NCI-H1048 (cell line): Measurements from ENCODE around the gene STRIP2.
"Not testable (repeated sequence)": the region's sequence is repeated elsewhere in the genome, so short reads cannot be mapped to it uniquely, and the experiment has no call there.

ENCODE experiments used
- DNase-seq: peaks from one replicate; lab custom pipeline; 2025; lab: John Stamatoyannopoulos, UW

Gene STRIP2

DNA sequence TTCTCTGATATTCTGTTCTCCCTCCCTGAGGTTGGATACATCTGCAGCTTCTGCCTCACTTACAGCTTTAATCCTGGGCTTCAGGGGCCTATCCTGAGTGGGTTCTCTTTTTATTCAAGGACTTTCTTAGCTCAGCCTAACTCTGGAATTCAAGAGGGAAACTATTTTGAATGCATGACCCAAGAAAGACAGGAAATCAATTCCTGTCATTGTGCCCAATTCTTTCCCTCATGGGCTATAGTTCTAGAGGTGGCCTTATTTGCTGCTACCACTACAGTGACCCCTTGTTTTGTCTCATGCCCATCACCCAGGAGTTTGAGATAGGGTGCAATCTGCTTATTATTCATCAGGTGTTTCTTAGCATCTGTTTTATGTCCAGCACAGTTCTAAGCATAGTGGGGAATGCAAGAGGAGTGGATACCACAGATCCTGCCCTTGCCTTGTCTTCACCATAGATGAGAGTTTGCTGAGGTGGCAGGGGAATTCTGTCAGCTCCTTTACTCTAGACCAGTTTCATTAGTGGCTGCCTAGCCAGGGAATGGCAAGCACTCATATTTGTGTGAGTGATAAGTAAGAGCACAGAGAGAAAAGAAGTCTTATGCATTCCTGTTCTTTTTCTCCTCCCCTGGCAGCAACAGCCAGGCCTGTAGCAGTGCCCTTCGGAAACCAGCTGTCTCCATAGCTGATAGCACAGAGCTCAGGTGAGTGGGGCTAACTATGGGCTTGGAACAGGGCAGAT, 19.4 kb downstream of the STRIP2 start:
- DNase-seq, result no peak

DNA sequence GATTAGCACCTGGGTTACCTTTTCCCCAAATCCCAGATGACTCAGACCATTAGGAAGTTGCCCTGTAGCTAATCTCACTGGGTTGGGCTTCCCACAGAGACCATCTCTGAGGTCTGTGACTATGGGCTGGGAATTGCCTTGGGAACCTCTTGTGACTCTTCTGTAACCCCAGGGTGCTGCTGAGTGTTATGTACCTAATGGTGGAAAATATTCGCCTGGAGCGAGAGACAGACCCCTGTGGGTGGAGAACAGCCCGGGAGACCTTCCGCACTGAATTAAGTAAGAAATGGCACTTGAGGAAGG, 20.0 kb downstream of the STRIP2 start:
- DNase-seq, result no peak

DNA sequence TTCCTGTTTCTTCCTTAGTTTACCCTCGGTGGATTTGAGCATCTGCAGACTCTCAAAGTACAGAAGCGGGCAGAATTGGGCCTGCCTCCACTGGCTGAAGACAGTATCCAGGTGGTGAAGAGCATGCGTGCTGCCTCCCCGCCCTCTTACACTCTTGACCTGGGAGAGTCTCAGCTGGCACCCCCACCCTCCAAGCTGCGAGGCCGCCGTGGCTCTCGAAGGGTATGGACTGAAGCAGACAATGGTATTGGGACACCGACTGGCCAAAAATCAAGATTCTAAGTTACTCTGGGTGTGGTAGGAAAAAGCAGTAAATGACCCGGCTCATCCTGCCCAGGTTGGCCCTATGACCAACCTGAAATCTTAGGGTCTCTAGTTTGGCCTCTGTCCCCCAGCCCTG, 22.2 kb downstream of the STRIP2 start:
- DNase-seq, result no peak

DNA sequence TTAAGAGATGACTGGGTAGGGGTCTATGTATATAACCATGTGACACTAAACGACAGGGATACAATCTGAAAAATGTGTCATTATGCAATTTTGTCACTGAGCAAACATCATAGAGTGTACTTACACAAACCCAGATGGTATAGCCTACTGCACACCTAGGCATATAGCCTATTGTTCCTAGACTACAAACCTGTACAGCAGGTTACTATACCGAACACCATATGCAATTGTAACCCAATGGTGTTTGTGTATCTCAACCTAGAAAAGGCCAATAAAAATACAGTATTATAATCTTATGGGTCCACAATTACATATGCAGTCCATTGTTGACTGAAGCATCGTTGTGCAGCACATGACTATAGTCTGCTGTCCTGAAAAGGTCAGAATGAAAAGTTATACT, 22.9 kb downstream of the STRIP2 start:
- no peak for DNase-seq

DNA sequence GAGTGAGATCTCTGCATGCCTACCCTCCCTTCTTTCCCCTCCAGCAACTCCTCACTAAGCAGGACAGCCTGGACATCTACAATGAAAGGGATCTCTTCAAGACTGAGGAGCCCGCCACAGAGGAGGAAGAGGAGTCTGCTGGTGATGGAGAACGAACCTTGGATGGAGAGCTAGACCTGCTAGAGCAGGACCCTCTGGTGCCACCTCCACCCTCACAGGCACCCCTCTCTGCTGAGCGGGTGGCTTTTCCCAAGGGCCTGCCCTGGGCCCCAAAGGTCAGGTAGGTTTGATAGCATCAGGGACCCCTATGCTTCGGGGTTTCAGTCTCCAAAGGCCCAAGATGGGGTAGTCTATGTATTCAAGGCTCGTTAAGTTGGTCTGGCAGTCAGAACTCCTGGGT, 23.9 kb downstream of the STRIP2 start:
- DNase-seq, result no peak

DNA sequence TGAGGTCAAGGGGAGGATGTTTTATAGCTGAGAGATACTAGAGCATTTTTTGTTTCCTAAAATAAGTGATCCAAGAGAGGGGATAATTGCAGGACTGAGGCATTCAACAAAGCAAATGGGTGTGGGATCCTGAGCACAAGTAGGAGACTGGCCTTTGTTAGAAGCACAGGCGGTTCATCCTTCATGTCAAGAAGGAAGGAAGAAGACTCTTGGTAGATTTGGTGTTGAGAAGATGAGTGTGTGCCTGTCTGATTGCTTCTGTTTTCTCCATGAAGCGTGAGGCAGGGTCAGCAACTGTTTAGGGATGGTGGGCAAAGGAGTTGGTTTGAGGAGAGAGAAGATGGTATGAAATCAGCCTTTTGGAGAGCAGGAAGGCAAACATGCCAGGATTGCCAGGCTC, 27.6 kb downstream of the STRIP2 start:
- DNase-seq, result no peak

DNA sequence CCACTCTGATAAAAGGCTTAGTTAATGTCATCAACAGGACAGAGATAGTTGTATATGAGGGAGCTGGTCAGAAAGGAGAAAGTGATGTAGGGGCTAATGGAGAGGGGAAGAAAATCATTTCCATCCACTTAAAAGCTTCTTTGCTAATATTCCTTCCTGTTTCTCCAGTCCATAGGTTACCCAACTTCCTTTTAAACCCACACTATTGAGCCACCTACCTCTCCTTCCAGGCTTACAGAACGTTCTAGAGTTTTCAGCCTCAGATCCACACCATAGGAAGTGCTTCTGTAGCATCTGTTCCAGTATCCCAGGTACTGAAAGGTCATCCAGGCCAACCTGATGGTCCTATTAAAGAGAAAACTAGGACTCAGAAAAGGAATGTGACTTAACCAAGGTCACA, 28.2 kb downstream of the STRIP2 start:
- no peak for DNase-seq

DNA sequence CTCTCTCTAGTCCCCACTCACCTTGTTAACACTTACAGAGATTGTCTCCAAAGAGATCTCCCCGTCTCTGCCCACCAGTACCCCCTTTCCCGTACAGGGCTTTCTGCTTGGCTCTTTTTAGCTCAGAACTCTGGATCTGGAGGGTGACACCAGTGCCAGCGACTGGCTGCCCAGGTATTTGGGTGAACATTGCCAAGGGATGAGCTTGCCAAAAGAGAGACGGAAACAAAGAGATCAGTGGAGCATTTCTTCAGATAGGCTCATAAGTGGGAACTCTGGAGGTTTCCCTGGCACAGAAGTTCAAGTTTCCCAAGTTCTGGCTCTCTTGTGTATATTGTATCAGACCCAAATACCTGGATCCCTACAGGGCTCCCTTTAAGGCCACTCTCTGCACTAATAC, 30.0 kb downstream of the STRIP2 start:
- DNase-seq, result no peak

DNA sequence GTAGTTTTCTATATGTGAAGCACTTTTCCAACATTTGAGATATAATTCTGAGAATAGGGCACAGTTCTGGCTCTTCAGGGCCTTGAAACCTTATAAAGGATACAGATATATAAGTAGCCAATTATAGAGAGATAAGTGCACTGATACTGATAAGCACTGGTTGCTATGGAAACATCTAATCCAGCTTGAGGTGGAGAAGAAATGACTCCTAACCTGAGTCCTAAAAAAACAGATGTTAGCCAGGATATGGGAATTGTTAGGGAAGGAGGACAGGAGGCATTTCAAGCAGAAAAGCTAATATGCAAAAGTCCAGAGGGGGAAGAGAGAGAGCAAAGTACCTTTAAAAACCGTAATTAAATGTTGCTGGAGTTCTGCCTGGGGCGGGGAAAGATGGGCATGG, 30.8 kb downstream of the STRIP2 start:
- DNase-seq, result no peak

DNA sequence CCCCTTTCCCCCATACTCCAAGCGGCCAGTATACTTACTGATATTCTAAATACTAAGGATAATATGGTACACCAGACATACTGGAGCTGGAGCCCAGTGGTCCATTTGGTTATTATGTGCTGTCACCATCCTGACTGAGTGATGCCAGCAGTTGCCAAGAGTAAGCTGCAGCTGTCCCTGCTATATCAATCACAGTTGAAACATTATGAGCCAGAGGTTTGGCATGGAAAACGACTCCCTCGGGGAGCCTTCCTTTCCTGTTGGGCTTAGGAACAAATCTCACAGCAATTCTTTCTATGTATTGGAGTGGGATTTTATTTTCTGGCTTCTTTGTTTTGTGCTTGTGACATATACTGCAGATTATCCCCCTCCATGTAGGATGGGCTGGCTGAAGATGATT, 32.6 kb downstream of the STRIP2 start:
- no peak for DNase-seq

DNA sequence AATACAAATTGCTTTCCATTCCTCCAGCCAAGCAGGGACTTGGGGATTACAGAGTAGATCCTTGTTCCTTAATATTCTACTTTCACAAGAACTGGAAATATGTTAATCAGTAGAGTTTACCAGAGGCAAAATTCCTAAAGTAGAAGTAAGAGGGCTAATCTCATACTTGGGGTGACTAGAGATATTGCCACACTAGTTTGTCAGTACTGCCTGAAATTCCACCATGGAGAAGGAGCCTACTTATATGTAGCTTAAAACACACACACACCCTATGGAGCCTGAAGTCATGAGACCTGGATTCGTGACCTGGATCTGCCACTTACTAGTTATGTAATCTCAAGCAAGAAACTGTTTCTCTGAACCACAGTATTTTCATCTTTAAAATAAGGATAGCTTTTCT, 33.9 kb downstream of the STRIP2 start:
- DNase-seq, result no peak

DNA sequence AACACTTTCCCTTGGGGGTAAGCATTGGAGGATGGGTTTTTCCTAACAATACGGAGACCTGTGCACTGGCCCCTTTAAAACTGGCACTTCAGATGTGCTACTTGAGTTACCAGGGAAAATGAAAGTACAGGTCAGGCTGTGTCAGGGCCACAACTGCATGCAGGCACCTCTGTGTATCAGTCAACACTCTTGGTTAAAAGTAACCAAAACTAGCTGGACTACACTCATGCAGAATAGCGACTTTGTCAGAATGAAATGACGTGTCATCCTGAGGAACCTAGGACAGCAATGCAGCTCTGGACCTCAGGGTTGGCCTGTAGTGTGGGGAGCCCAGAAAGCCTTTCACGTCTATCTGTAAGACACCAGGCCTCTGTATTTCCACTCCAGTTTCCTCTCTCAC, 34.3 kb downstream of the STRIP2 start:
- DNase-seq, result no peak

DNA sequence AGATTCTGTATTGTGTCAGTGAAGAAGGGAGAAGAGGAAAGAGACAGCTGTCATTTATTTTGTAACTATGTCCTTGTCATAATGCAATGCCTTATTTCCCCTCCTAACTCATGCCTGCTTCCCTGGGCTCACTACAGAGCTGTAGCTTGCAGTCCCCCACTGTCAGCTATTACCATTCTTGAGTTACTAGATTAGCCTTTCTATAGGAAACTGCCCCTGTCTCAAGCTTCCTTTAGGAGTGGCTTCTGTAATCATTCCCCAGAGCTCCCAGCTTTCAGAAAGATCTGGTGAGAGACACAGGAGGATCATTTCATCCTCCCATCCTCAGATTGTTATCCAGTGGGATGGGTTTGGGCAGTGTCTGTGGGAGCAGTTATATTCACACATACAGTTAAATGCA, 35.7 kb downstream of the STRIP2 start:
- DNase-seq, result no peak

DNA sequence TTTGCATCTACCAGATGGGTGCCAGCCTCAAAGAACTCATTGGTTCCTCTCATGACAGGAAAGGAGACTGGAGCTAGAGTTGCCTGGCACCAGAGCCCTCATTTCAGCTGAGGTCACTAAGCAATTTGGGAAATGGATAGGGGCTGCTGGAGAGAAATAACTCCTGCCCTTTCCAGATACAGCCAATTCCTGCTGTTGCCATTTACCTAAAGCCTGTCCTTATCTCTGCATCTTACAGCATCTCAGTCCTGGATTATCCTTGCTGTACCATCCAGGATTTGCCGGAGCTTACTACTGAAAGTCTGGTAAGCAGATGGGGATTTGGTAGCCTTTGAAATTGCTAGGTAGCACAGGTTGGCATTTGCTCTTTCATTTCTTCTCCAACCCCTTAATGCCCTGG, 36.2 kb downstream of the STRIP2 start:
- DNase-seq, result no peak

DNA sequence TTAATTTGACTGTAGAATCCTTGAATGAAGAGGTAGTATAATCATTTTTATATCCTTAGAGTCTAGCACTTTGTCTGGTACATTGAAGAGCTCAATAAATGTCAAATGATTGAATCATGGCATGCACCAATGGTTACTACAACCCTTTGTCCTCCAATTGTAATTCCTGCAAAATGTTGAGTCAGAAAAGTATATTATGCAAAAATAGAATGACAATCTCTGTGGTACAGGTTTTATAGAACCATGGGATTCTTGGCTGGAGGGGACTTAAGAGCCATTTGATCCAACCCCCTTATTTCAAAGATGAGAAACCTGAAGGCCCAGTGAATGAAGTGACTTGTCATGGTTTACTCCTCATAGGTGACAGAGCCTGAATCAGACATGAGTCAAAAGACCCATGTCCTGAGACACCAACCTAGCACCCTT, 37.2 kb downstream of the STRIP2 start:
- no peak for DNase-seq

DNA sequence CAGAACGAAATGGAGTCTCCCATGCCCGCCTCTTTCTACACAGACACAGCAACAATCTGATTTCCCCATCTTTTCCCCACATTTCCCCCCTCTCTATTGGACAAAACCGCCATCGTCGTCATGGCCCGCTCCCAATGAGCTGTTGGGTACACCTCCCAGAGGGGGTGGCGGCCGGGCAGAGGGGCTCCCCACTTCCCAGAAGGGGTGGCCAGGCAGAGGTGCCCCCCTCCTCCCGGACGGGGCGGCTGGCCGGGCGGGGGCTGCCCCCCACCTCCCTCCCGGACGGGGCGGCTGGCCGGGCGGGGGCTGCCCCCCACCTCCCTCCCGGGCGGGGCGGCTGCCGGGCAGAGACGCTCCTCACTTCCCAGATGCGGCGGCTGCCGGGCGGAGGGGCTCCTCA, 41.7 kb downstream of the STRIP2 start:
- DNase-seq, result not testable (repeated sequence)

DNA sequence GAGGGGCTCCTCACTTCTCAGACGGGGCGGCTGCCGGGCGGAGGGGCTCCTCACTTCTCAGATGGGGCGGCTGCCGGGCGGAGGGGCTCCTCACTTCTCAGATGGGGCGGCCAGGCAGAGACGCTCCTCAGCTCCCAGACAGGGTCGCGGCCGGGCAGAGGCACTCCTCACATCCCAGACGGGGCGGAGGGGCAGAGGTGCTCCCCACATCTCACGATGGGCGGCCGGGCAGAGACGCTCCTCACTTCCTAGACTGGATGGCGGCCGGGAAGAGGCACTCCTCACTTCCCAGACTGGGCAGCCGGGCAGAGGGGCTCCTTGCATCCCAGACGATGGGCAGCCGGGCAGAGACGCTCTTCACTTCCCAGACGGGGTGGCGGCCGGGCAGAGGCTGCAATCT, 42.2 kb downstream of the STRIP2 start:
- not testable (repeated sequence) for DNase-seq

DNA sequence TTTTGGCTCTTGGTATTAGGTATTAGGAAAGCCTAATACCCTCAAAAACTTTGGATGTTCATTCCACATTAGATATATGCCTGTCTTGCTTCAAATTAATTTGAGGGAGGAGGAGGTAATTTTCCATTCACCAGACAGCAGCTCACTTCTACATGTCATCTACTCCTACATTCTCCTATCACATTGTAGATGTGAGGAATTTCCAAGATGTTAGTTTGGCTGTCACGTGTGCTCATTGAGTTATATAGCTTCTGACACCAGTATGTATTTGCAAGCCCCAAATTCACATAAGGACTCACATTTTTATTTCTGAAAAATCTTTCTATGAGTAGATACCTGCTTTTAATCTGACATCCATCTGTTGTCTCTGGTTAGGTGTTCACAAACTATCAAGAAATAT, 45.6 kb downstream of the STRIP2 start:
- no peak for DNase-seq

DNA sequence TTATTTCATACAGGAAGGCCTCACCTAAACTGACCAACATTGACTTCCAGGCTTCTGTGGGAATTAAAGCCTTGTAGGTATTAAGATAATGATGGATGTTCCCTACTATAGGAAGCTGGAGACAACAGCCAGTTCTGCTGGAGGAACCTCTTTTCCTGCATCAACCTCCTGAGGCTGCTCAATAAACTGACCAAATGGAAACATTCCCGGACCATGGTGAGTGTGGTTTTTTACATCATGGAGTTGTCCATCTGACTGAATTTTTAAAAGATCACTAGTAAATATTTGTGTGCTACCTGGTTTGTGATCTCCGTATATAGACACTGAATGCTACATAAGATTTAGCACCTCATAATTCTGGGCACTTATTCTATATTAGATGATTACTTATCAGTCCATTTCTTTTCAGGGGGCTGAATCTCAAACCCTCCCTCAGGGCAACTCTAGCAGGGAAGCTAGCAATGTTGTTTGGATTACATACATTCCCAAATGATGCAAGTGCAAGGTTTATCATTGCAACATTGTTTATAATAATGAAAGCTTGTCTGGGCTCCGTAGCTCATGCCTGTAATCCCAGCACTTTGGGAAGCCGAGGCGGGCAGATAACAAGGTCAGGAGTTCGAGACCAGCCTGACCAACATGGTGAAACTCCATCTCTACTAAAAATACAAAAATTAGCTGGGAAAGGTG, 46.6 kb downstream of the STRIP2 start:
- no peak for DNase-seq

DNA sequence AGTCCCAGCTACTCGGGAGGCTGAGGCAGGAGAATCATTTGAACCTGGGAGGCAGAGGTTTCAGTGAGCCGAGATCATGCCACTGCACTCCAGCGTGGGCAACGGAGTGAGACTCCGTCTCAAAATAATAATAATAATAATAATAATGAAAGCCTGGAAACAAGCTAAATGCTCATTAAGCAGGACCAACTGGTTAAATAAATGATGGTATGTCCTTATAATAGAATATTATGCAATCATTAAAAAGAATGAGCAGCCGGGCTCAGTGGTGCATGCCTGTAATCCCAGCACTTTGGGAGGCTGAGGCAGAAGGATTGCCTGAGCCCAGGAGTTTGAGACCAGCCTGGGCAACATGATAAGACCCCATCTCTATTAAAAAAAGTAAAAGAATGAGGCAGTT, 47.1 kb downstream of the STRIP2 start:
- DNase-seq, result not testable (repeated sequence)

DNA sequence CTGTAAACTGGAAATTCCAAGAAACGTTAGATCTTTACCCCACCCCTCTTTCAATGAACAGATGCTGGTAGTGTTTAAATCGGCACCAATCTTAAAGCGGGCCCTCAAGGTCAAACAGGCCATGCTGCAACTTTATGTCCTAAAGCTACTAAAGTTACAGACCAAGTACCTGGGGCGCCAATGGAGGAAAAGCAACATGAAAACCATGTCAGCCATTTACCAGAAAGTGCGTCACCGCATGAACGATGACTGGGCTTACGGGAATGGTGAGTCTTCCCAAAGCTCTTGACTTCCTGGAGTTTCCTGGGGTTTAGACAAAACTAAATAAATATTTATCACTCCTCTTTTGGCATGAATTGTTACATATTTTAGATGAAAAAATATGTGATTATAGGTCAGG, 48.5 kb downstream of the STRIP2 start:
- no peak for DNase-seq

DNA sequence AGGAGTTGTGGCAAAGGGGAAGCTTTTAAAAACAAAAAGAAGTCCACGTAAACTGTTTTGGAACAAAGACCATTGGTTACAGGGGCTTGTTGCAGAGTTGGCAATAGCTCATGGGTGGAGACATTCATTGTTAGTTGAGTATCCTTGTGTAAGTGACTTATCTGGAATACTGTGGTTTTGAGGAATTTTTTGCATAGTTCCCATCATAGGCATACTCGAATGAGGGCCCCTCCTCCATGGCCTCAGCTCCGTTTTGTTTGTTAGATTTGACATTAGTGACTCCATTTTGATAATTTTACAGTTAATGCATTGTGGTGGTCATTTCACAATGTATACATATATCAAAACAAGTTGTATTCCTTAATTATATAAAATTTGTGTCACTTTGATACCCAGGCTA, 55.3 kb downstream of the STRIP2 start:
- no peak for DNase-seq

DNA sequence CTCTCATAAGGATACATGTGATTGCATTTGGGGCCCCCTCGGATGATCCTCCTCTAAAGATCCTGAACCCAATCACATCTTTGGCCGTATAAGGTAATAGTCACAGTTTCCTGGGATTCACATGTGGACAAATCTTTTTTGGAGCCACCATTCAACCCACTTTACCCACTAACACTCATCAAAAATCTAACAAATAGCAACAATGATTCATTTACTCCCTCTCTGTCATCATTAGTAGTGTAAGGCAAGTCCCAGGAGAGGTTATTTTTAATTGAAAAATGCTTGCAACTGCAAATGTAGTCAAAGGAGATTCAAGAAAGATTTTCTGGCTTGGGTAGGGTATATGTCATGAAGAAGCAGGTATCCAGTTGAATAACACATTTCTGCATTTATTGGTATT, 58.2 kb downstream of the STRIP2 start:
- no peak for DNase-seq

DNA sequence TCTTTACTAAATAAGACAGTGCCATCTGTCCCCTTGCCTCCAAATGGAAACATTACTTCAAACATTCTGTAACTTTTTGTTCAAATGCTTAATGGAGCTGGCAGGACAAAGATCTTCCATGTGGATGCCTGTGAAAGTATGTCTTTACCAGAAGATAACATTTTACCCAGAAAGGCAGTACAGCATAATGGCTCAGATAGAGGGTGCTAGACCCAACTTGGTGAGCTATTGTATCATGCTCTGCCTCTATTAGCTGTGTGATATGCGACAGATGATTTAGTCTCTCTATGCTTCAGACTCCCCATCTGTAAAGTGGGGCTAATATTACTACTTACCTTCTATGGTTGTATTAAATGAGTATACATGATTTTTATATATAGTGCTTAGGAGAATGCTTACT, 59.3 kb downstream of the STRIP2 start:
- DNase-seq, result no peak
